22Rv1 (cell line): ENCODE results near the gene ADGRD2.

ENCODE experiments used
- ZFX ChIP-seq: fragments of 450-650 bp; IDR thresholded peaks from 2 replicates; pipeline ENCODE4 v1.6.1; 2017; ENCODE audit warnings: antibody characterized with exemption, borderline replicate concordance
- TF ChIP-seq, protein P1 (sequence below): fragments of 450-650 bp; IDR thresholded peaks from 2 replicates; pipeline ENCODE4 v1.5.1; 2017; ENCODE audit warnings: mild to moderate bottlenecking

DNA sequence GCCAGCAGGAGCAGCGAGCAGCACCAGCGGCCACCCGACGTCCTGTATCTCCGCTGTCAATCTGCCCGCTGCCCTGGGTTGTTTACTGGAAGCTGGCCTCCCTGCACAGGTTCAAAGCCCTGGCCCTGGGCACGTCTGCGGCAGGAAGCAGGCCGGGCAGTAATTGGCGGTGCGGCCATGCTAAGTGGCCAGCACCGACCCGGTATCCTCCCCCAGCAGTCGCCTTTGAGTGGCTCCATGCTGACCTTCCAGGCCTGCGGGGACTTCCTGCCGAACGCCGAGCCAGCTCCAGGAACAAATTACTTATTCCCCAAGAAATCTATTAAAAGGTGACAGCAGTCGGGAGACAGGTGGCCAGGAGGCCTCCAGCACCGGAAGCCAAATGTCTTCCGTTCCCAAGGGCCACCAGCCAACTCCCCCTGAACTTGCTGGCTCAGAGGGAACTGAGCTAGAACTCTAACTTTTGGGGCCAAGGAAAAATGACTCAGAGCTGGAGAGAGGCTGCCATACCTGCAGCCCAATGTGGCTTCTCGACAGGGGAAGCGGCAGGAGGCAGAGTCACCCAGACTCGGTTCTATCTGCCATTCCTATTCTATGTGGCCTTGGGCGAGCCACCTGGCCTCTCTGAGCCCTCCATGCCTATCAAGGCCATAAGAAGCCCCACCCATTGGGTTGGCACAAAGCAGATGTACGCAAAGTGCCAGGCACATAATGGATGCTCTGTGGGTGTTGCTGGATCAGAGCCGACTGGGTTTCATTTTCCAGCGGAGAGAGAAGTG lies 21.3 kb upstream of the ADGRD2 start:
- TF ChIP-seq, protein P1, sequence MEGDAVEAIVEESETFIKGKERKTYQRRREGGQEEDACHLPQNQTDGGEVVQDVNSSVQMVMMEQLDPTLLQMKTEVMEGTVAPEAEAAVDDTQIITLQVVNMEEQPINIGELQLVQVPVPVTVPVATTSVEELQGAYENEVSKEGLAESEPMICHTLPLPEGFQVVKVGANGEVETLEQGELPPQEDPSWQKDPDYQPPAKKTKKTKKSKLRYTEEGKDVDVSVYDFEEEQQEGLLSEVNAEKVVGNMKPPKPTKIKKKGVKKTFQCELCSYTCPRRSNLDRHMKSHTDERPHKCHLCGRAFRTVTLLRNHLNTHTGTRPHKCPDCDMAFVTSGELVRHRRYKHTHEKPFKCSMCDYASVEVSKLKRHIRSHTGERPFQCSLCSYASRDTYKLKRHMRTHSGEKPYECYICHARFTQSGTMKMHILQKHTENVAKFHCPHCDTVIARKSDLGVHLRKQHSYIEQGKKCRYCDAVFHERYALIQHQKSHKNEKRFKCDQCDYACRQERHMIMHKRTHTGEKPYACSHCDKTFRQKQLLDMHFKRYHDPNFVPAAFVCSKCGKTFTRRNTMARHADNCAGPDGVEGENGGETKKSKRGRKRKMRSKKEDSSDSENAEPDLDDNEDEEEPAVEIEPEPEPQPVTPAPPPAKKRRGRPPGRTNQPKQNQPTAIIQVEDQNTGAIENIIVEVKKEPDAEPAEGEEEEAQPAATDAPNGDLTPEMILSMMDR, result no peak
- TF ChIP-seq ZFX, result no peak
